Ishikawa (cell line): Measurements from ENCODE around the gene URB2.

Experiments used
- CEBPB ChIP-seq: IDR thresholded peaks from 2 replicates; pipeline ENCODE4 v1.6.1; 2012
- CREB1 ChIP-seq: IDR thresholded peaks from 2 replicates; pipeline ENCODE4 v1.6.1; 2012; ENCODE audit warnings: low read depth
- EGR1 ChIP-seq: IDR thresholded peaks from 2 replicates; pipeline ENCODE4 v1.6.1; 2012
- EP300 ChIP-seq: IDR thresholded peaks from 2 replicates; pipeline ENCODE4 v1.6.1; 2012; ENCODE audit warnings: borderline replicate concordance
- FOXM1 ChIP-seq: IDR thresholded peaks from 2 replicates; pipeline ENCODE4 v1.6.1; 2012; ENCODE audit warnings: low read depth, borderline replicate concordance
- NFIC ChIP-seq: IDR thresholded peaks from 2 replicates; pipeline ENCODE4 v1.6.1; 2012
- RAD21 ChIP-seq: IDR thresholded peaks from 2 replicates; pipeline ENCODE4 v1.6.1; 2012; ENCODE audit warnings: low read depth
- REST ChIP-seq: IDR thresholded peaks from 2 replicates; pipeline ENCODE4 v1.6.1; 2012; ENCODE audit warnings: low read depth, mild to moderate bottlenecking
- TAF1 ChIP-seq: IDR thresholded peaks from 2 replicates; pipeline ENCODE4 v1.6.1; 2012; ENCODE audit warnings: low read depth, mild to moderate bottlenecking
- TCF12 ChIP-seq: IDR thresholded peaks from 2 replicates; pipeline ENCODE4 v1.6.1; 2012; ENCODE audit warnings: low read depth
- TEAD4 ChIP-seq: IDR thresholded peaks from 2 replicates; pipeline ENCODE4 v1.6.1; 2012
- USF1 ChIP-seq: IDR thresholded peaks from 2 replicates; pipeline ENCODE4 v1.6.1; 2012
- YY1 ChIP-seq: IDR thresholded peaks from 2 replicates; pipeline ENCODE4 v1.6.1; 2012; ENCODE audit warnings: low read depth
- ZBTB7A ChIP-seq: IDR thresholded peaks from 2 replicates; pipeline ENCODE4 v1.6.1; 2012; ENCODE audit warnings: low read depth
- TF ChIP-seq, protein P1 (sequence below): IDR thresholded peaks from 2 replicates; pipeline ENCODE4 v1.6.1; 2012

URB2 gene

GRCh38 chr1:229607370-229607769 is 18.7 kb upstream of the URB2 start:
- no peak for TF ChIP-seq CEBPB
- TF ChIP-seq ZBTB7A, result no peak
- TF ChIP-seq USF1, result no peak
- TF ChIP-seq RAD21, result no peak
- no peak for TF ChIP-seq YY1
- TF ChIP-seq EGR1, result no peak
- TF ChIP-seq EP300, result no peak
- no peak for TF ChIP-seq TEAD4

DNA sequence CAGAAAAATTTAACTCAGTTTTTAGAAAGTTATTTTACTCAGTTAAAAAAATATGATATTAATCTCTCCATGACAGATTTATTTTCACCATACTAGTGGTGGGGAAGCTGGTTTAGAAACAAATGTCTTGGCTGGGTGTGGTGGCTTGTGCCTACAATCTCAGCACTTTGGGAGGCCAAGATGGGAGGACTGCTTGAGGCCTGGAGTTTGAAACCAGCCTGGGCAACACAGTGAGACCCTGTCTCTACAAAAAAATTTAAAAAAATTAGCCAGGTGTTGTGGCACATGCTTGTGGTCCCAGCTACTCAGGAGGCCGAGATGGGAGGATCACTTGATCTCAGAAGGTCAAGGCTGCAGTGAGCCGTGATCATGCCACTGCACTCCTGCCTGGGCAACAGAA is 17.5 kb upstream of the URB2 start:
- TF ChIP-seq CREB1 (no peak), NFIC (no peak)

DNA sequence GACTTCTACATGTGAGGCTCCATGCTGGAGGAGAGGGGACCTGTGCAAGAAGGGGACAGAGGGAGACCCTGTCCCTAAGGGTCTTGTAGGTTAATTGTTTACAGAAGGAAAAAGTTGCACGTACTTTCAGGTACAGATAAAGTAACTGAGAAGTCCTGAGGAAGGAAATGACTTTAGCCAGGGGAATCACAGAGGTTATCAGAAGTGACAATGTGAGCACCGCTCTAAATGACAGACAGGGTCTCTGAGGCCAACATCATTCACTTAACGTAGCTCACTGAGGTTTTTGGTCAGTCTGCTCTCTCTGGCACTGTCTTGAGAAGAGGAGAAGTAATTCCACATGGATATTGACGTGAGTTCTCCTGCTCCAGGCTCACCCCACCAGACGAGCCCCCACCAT is 12.1 kb upstream of the URB2 start:
- TF ChIP-seq CREB1 (no peak), USF1 (no peak), ZBTB7A (no peak), YY1 (no peak), EGR1 (no peak), EP300 (no peak)
- TF ChIP-seq, protein P1, sequence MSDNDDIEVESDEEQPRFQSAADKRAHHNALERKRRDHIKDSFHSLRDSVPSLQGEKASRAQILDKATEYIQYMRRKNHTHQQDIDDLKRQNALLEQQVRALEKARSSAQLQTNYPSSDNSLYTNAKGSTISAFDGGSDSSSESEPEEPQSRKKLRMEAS, result no peak

DNA sequence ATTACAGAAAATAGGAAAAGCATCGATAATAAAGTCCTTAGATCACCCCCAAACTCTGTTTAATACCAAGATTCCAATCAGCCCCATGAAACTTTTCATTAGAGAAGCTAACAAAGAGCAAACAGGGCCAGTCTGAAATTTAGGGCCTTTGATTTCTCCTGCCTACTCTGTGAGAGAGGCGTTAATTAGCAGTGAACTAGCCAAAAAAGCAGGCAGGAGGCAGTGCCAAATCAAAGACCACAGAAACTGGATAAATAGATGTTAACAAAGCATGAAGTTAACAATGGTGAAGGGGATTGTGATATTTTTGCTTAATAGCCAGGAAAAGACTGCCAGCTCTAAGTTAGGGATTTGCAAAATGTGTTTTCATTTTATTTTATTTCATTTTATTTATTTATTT is 11.3 kb upstream of the URB2 start:
- TF ChIP-seq TEAD4 (no peak), RAD21 (no peak), CEBPB (no peak), CREB1 (no peak), TCF12 (no peak), ZBTB7A (no peak), EP300 (no peak), TAF1 (no peak), FOXM1 (no peak), NFIC (no peak), EGR1 (no peak), YY1 (no peak), REST (no peak), USF1 (no peak)
- TF ChIP-seq, protein P1, result no peak

GRCh38 chr1:229617351-229618100 is 8.5 kb upstream of the URB2 start:
- TF ChIP-seq, protein P1, result no peak
- TF ChIP-seq FOXM1, result no peak
- no peak for TF ChIP-seq REST
- TF ChIP-seq YY1, result no peak
- TF ChIP-seq RAD21, result no peak
- TF ChIP-seq EGR1, result no peak
- no peak for TF ChIP-seq CEBPB
- no peak for TF ChIP-seq TAF1
- TF ChIP-seq EP300, result no peak
- no peak for TF ChIP-seq NFIC
- TF ChIP-seq USF1, result no peak
- no peak for TF ChIP-seq TCF12
- TF ChIP-seq ZBTB7A, result no peak
- no peak for TF ChIP-seq TEAD4
- no peak for TF ChIP-seq CREB1
